ENCODE data around the gene STS.

DNA sequence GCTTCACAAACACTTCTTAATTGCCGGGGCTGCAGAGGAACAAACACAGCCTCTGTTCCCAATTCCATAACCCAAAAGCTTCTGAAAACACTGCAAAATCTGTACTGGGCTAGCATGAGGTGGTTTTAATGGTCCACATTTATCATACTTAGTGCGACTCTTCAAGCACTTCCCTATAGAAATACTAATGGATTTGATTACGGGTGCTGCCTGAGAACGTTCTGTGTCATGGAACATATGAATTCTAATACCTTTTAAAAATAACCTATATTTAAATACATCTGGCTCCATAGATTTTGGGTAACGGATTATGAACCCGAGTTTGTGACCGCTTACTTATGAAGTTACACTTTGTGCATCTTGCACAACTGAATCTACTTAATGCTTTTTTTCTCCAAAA, 35.4 kb upstream of the STS start:
- TF ChIP-seq, protein P1, sequence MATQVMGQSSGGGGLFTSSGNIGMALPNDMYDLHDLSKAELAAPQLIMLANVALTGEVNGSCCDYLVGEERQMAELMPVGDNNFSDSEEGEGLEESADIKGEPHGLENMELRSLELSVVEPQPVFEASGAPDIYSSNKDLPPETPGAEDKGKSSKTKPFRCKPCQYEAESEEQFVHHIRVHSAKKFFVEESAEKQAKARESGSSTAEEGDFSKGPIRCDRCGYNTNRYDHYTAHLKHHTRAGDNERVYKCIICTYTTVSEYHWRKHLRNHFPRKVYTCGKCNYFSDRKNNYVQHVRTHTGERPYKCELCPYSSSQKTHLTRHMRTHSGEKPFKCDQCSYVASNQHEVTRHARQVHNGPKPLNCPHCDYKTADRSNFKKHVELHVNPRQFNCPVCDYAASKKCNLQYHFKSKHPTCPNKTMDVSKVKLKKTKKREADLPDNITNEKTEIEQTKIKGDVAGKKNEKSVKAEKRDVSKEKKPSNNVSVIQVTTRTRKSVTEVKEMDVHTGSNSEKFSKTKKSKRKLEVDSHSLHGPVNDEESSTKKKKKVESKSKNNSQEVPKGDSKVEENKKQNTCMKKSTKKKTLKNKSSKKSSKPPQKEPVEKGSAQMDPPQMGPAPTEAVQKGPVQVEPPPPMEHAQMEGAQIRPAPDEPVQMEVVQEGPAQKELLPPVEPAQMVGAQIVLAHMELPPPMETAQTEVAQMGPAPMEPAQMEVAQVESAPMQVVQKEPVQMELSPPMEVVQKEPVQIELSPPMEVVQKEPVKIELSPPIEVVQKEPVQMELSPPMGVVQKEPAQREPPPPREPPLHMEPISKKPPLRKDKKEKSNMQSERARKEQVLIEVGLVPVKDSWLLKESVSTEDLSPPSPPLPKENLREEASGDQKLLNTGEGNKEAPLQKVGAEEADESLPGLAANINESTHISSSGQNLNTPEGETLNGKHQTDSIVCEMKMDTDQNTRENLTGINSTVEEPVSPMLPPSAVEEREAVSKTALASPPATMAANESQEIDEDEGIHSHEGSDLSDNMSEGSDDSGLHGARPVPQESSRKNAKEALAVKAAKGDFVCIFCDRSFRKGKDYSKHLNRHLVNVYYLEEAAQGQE (IDR thresholded peaks at IDR 0.05; ENCODE audit: unreplicated experiment), result no peak
- TF ChIP-seq POLR2AphosphoS5 (IDR thresholded peaks at IDR 0.05; ENCODE audit: low read depth), result no peak
- TF ChIP-seq, protein P2, sequence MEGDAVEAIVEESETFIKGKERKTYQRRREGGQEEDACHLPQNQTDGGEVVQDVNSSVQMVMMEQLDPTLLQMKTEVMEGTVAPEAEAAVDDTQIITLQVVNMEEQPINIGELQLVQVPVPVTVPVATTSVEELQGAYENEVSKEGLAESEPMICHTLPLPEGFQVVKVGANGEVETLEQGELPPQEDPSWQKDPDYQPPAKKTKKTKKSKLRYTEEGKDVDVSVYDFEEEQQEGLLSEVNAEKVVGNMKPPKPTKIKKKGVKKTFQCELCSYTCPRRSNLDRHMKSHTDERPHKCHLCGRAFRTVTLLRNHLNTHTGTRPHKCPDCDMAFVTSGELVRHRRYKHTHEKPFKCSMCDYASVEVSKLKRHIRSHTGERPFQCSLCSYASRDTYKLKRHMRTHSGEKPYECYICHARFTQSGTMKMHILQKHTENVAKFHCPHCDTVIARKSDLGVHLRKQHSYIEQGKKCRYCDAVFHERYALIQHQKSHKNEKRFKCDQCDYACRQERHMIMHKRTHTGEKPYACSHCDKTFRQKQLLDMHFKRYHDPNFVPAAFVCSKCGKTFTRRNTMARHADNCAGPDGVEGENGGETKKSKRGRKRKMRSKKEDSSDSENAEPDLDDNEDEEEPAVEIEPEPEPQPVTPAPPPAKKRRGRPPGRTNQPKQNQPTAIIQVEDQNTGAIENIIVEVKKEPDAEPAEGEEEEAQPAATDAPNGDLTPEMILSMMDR (conservative IDR thresholded peaks at IDR 0.05; ENCODE audit: low read depth in 2 of 2), result no peak
- no peak for TF ChIP-seq ZNF331 (CRISPR knock-in tag; IDR thresholded peaks at IDR 0.05; ENCODE audit: low read depth)
- no peak for TF ChIP-seq NANOG (IDR thresholded peaks at IDR 0.05; ENCODE audit: borderline replicate concordance)
- TF ChIP-seq CREB1 (CRISPR knock-in tag; IDR thresholded peaks at IDR 0.05; ENCODE audit: low read depth), result no peak
- TF ChIP-seq EZH2phosphoT487 (IDR thresholded peaks at IDR 0.05; ENCODE audit: unreplicated experiment), result no peak
- TF ChIP-seq EZH2 (IDR thresholded peaks at IDR 0.05; ENCODE audit: low read depth, unreplicated experiment), result no peak
- TF ChIP-seq, protein P3, sequence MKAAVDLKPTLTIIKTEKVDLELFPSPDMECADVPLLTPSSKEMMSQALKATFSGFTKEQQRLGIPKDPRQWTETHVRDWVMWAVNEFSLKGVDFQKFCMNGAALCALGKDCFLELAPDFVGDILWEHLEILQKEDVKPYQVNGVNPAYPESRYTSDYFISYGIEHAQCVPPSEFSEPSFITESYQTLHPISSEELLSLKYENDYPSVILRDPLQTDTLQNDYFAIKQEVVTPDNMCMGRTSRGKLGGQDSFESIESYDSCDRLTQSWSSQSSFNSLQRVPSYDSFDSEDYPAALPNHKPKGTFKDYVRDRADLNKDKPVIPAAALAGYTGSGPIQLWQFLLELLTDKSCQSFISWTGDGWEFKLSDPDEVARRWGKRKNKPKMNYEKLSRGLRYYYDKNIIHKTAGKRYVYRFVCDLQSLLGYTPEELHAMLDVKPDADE (IDR thresholded peaks at IDR 0.05), result no peak
- no peak for TF ChIP-seq JUNB (IDR thresholded peaks at IDR 0.05; ENCODE audit: unreplicated experiment)
- TF ChIP-seq ZNF462 (CRISPR knock-in tag; IDR thresholded peaks at IDR 0.05), result no peak
- no peak for TF ChIP-seq ZNF114 (CRISPR knock-in tag; IDR thresholded peaks at IDR 0.05)

Data from GM23338 (cell line).